VCaP (cell line): Measurements from ENCODE around the gene SCARB2.
A peak's percentile ranks its signal among the peaks of the same experiment; 100 is the strongest.

Experiments
- H3K27ac ChIP-seq: fragments of 450-650 bp; 2 replicates; pipeline ENCODE4 v1.5.1; 2017
- CTCF ChIP-seq: fragments of 450-650 bp; conservative IDR thresholded peaks from 2 replicates; pipeline ENCODE4 v1.5.1; 2017; ENCODE audit warnings: mild to moderate bottlenecking, moderate library complexity

Gene SCARB2

GRCh38 chr4:76206222-76206942 lies 7.2 kb downstream of the SCARB2 start:
- peak overlapping the region; percentile 98 for H3K27ac ChIP-seq
- TF ChIP-seq CTCF: no peak

- TF ChIP-seq CTCF: no peak
- H3K27ac ChIP-seq: no peak overlapping the region
Measured at GRCh38 chr4:76205476-76205875, 8.1 kb downstream of the SCARB2 start.

GRCh38 chr4:76204936-76205335 lies 8.7 kb downstream of the SCARB2 start:
- TF ChIP-seq CTCF: no peak
- no peak overlapping the region for H3K27ac ChIP-seq

GRCh38 chr4:76203541-76203940 lies 10.1 kb downstream of the SCARB2 start:
- no peak for TF ChIP-seq CTCF
- no peak overlapping the region for H3K27ac ChIP-seq

- no peak for TF ChIP-seq CTCF
- peak overlapping the region; percentile 98 for H3K27ac ChIP-seq
Measured at GRCh38 chr4:76201276-76201675, 12.3 kb downstream of the SCARB2 start.

GRCh38 chr4:76200771-76201231 lies 12.8 kb downstream of the SCARB2 start:
- TF ChIP-seq CTCF: no peak
- peak overlapping the region; percentile 98 for H3K27ac ChIP-seq

- peak overlapping the region; percentile 98 for H3K27ac ChIP-seq
- TF ChIP-seq CTCF: no peak
Measured at GRCh38 chr4:76199664-76200211, 13.9 kb downstream of the SCARB2 start.
